LNCAP (cell line): ENCODE data around the gene TPM3.

Source experiments
- CTCF ChIP-seq: fragments of 450-650 bp; IDR thresholded peaks from 2 replicates; pipeline ENCODE4 v1.5.1; 2017; ENCODE audit warnings: mild to moderate bottlenecking

The TPM3 gene

DNA sequence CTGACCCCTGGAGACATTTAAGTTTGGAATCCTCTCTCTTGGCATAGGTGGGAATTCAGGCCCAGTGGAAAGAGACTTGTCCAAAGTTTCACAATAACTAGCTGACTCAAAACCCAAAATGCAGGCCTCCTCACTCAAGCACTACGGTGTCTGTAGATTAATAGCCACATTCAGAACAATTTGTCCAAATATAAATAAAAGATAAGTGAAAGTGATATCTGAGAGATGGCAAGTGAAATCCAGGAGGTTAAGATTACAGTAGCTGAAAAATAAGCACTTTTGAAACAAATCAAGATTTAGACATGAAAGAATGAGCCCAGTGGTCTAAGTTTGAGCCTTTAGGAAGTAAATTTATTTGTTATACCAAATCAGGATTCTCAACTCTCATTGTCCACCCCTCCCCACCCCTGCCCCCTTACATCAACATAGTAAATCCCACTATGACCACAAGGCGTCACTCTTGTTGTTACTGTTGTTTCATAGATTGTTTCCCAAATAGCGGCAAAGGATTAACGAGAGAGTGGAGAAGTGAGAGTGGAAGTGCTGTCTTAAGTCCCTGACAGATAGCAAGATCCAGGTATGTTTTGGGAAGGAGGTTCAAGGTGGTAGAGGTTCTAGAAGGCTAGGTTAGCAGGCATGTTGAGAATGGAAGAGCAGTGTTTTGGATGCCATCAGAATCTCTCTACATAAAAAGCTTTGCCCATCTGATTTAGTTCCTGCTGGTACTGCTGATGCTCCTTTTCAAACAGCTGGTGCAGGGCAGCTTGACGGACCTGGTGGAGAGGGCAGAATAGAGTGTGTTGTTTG is 7.1 kb upstream of the TPM3 start:
- peak; percentile 65; the same call in 1 of the 2 replicates for TF ChIP-seq CTCF

DNA sequence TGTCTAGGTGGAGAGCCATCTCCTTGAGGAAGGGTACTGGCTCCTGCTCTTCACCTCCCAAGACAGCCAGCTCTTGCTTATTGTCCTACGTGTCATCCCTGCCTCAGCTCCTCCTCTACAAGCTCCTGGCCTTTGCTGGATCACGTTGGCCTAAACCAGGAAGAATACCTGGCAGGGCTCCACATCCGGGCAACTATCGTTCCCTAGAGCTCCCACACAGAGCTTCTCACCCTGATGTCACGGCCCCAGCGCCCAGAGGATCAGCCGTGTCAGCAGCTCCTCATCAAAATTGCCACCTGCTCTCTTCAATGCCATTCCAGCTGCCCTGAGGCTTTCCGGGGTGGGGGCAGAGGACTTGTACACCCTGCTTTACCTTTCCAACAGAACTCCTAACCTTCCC is 1.9 kb upstream of the TPM3 start:
- no peak for TF ChIP-seq CTCF

DNA sequence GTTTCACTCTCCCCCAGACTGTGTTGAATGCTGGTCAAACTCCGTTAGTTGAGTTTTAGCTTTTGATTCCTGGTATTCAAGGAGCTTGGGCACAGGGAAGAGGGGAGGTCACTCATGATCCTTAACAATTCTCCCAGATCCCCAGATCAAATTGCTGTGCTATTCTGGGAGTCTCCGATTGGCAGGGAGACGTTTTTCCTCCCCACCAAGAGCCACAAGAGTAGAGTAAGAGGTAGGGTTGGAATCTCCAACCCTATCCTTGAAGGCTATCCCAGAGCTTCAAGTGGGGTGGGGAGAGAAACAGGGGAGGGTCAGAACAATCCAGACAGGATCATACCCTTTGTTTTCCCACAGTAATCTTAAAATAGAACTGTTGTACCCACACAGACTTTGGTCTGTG is 576 bp upstream of the TPM3 start:
- TF ChIP-seq CTCF, result no peak

DNA sequence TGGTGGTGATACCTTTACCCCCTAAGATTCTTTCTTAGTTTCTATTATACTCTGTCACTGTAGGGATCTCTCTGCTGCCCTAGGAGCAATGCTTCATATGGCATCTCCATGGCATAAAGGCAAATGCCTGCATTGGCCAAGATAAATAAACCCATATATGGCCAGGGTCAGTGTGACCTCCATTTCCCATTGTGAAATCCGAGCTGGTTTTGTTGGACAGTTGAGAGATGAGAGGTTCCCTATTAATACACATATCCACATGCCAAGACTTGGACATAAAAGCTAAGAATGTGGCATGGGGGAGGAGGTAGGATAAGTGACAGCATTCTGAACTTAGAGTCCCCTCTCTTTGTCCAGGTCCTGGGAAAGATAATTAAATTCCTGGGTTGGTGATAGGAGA is 1.4 kb downstream of the TPM3 start:
- no peak for TF ChIP-seq CTCF

DNA sequence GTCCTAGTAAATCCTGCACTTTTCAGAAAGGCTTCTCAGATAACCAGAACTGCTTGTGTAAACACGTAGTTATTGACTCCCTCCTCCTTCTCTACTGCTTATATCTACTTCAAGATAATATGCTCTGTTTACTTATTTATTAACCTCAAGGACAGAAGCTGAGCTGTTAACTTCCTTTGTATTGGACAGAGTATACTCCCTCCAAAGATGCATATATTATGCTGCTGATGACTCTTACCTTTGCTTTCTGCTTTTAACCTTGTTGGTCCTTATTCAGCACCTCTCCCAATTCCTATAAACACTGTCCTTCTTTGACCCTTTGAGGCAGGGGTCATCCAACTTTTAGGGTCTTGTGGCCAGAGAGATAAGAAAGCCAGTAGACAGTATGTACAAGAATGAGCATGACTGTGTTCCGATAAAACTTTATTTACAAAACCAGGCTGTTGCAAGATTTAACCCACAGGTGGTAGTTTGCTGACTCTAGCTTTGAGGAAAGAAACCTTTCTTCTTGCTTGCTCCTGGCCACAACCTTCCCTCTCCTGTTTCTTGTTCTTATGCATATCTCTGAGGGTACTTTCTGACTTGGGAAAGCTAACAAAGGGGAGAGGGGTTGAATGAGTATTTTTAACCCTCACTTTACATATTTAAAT is 4.9 kb downstream of the TPM3 start:
- no peak for TF ChIP-seq CTCF

GRCh38 chr1:154186177-154186576 is 5.7 kb downstream of the TPM3 start:
- peak; percentile 88 for TF ChIP-seq CTCF

DNA sequence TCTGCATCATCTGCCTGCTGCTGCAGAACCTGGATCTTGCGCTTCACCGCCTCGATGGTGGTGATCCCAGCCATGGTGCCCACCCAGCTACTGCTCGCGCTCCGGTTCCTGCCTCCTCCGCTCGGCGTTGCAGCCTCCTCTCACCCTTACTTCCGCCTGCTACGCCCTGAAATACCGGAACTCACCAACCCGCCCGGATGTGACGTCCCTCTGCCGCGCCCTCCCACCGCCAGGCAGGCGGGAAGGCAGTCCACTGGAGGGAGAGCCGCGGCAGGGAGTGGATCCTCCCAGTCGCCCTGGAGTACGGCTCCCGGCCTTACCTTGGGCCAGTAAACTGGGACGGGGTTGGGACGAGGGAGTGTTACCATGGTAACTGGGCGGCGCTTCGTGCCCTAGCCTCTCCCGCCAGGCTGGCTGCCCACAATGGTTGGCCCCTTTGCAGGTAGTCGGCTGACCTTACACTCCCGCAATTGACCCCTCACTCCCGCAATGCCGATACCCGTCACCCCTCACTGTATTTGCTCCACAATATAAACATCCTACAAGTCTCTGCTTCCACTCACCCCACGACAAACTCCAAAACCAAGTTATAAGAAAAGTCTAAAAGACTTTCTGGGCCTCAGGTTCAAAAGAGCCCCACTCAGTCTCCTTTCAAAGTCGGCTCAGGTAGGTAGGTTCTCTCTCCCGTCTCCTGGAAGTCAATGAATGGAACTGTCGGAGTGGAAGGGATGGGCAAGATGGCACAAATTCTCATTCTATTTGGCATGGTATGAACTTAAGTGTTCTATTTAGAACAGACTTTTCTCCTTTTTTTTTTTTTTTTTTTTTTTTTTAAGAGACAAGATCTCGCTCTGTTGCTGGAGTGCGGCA is 8.6 kb downstream of the TPM3 start:
- TF ChIP-seq CTCF, result no peak
